GM19372 (cell line): ENCODE data around the gene PSIP1.

Source experiments
- ATAC-seq: cut with Tn5 transposase; IDR thresholded peaks from one replicate; pipeline ENCODE4 v1.9.1; 2021; ENCODE audit warnings: mild to moderate bottlenecking, low read depth, moderate library complexity; ENCODE audit not compliant: unreplicated experiment

PSIP1 gene

GRCh38 chr9:15509931-15510788 is 610 bp downstream of the PSIP1 start:
- peak; percentile 37 for ATAC-seq

GRCh38 chr9:15505921-15506320 is 4.8 kb downstream of the PSIP1 start:
- ATAC-seq, result no peak

- no peak for ATAC-seq
Measured at GRCh38 chr9:15501803-15502202, 9.0 kb downstream of the PSIP1 start.

- no peak for ATAC-seq
Measured at GRCh38 chr9:15501179-15501578, 9.6 kb downstream of the PSIP1 start.

GRCh38 chr9:15499139-15499538 is 11.6 kb downstream of the PSIP1 start:
- no peak for ATAC-seq

- no peak for ATAC-seq
Measured at GRCh38 chr9:15498246-15498995, 12.3 kb downstream of the PSIP1 start.

- no peak for ATAC-seq
Measured at GRCh38 chr9:15492485-15493150, 18.2 kb downstream of the PSIP1 start.

GRCh38 chr9:15491950-15492349 is 18.8 kb downstream of the PSIP1 start:
- ATAC-seq, result no peak

GRCh38 chr9:15485836-15486666 is 24.7 kb downstream of the PSIP1 start:
- ATAC-seq, result no peak

- no peak for ATAC-seq
Measured at GRCh38 chr9:15484802-15485201, 26.0 kb downstream of the PSIP1 start.

- ATAC-seq, result no peak
Measured at GRCh38 chr9:15482146-15482545, 28.6 kb downstream of the PSIP1 start.

- ATAC-seq, result no peak
Measured at GRCh38 chr9:15480028-15480427, 30.7 kb downstream of the PSIP1 start.

- ATAC-seq, result no peak
Measured at GRCh38 chr9:15475923-15476536, 34.7 kb downstream of the PSIP1 start.

GRCh38 chr9:15469862-15470261 is 40.9 kb downstream of the PSIP1 start:
- no peak for ATAC-seq

- no peak for ATAC-seq
Measured at GRCh38 chr9:15469406-15469805, 41.4 kb downstream of the PSIP1 start.

GRCh38 chr9:15468145-15468544 is 42.6 kb downstream of the PSIP1 start:
- no peak for ATAC-seq

GRCh38 chr9:15461601-15462000 is 49.2 kb downstream of the PSIP1 start:
- no peak for ATAC-seq

GRCh38 chr9:15461056-15461455 is 49.7 kb downstream of the PSIP1 start:
- no peak for ATAC-seq

GRCh38 chr9:15453956-15454355 is 56.8 kb downstream of the PSIP1 start:
- ATAC-seq, result no peak

- ATAC-seq, result no peak
Measured at GRCh38 chr9:15444141-15444540, 66.6 kb downstream of the PSIP1 start.
